HEK293 (cell line): ENCODE results near the gene B4GAT1.

Experiments
- HOXA7 ChIP-seq: sonication (generic); formaldehyde crosslinking; IDR thresholded peaks from 2 replicates; pipeline ENCODE4 v1.8.1; 2022; ENCODE audit warnings: missing genetic modification reagents, borderline replicate concordance
- KLF8 ChIP-seq: fragments of 450-650 bp; formaldehyde crosslinking; IDR thresholded peaks from 2 replicates; pipeline ENCODE4 v1.5.1; 2016; ENCODE audit warnings: missing biosample characterization, missing genetic modification characterization
- ZEB2 ChIP-seq: fragments of 450-650 bp; formaldehyde crosslinking; IDR thresholded peaks from 2 replicates; pipeline ENCODE4 v1.5.1; 2016; ENCODE audit warnings: missing biosample characterization, missing genetic modification characterization
- ZNF302 ChIP-seq: fragments of 450-650 bp; formaldehyde crosslinking; IDR thresholded peaks from 2 replicates; pipeline ENCODE4 v1.5.1; 2016; ENCODE audit warnings: missing biosample characterization, missing genetic modification characterization, low read depth
- ZNF501 ChIP-seq: fragments of 450-650 bp; formaldehyde crosslinking; IDR thresholded peaks from 2 replicates; pipeline ENCODE4 v1.5.1; 2016; ENCODE audit warnings: missing biosample characterization, missing genetic modification characterization
- ZNF654 ChIP-seq: fragments of 450-650 bp; formaldehyde crosslinking; IDR thresholded peaks from 2 replicates; pipeline ENCODE4 v1.5.1; 2016; ENCODE audit warnings: low read depth, missing biosample characterization, missing genetic modification characterization
- ZNF776 ChIP-seq: fragments of 450-650 bp; formaldehyde crosslinking; IDR thresholded peaks from 2 replicates; pipeline ENCODE4 v1.5.0; 2017; ENCODE audit warnings: missing biosample characterization, missing genetic modification characterization, borderline replicate concordance
- TF ChIP-seq, protein P1 (sequence below): fragments of 450-650 bp; formaldehyde crosslinking; IDR thresholded peaks from 2 replicates; pipeline ENCODE4 v1.5.1; 2016; ENCODE audit warnings: missing biosample characterization, missing genetic modification characterization
- TF ChIP-seq, protein P2 (sequence below): fragments of 450-650 bp; formaldehyde crosslinking; IDR thresholded peaks from 2 replicates; pipeline ENCODE4 v1.5.1; 2016; ENCODE audit warnings: missing biosample characterization, missing genetic modification characterization
- TF ChIP-seq, protein P3 (sequence below): fragments of 450-650 bp; formaldehyde crosslinking; IDR thresholded peaks from 2 replicates; pipeline ENCODE4 v1.5.1; 2016; ENCODE audit warnings: missing biosample characterization, missing genetic modification characterization, borderline replicate concordance
- TF ChIP-seq, protein P4 (sequence below): fragments of 450-650 bp; formaldehyde crosslinking; IDR thresholded peaks from 2 replicates; pipeline ENCODE4 v1.5.1; 2016; ENCODE audit warnings: missing biosample characterization, missing genetic modification characterization

DNA sequence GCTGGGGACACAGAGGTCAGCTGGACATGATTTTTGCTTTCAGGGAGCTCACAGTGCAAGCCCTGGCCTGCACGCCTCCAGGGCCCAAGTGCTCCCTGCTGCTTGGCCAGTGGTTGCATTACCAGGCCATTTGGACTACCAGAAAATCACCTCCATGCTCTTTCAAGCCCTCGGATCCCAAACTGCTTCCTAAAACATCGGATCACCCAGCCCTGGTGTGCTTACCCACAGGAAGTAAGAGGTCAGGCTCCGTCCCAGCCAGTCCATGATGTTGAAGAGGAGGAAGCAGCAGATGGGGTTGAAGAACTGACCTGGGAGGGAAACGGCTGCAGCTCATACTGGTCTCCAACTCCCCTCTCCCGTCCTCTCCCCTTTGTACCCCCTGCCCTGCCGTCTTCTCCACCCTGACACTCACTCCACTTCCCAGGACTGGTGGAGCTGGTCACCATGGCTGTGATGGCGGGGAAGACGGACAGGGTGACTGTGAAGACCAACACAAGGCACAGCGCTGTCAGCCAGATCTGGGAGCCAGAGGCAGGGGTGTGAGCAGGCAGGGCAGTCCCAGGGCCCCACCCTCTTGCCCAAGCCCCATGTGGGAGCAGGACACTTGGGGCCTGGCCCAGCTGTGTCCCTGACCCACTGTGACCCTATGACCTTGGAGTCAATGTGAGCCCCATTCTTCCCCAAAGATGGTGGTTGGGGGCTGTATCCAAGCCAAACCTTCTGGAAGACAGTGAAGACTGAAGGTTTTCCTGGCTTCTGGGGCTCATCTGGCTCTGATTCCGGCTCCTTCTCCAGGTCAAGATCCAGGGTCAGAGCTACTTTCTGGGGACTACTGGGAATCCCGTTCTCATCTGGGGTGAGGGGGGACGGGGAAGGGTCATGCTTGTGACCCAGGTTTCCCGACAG is 18.5 kb upstream of the B4GAT1 start:
- no peak for TF ChIP-seq ZNF501 (tag by site-specific recombination)
- TF ChIP-seq, protein P1, sequence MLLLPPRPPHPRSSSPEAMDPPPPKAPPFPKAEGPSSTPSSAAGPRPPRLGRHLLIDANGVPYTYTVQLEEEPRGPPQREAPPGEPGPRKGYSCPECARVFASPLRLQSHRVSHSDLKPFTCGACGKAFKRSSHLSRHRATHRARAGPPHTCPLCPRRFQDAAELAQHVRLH (tag by site-specific recombination) = no peak
- TF ChIP-seq ZNF654 (tag by site-specific recombination) = no peak
- TF ChIP-seq ZNF302 = no peak
- TF ChIP-seq KLF8 (tag by site-specific recombination) = no peak
- TF ChIP-seq, protein P2, sequence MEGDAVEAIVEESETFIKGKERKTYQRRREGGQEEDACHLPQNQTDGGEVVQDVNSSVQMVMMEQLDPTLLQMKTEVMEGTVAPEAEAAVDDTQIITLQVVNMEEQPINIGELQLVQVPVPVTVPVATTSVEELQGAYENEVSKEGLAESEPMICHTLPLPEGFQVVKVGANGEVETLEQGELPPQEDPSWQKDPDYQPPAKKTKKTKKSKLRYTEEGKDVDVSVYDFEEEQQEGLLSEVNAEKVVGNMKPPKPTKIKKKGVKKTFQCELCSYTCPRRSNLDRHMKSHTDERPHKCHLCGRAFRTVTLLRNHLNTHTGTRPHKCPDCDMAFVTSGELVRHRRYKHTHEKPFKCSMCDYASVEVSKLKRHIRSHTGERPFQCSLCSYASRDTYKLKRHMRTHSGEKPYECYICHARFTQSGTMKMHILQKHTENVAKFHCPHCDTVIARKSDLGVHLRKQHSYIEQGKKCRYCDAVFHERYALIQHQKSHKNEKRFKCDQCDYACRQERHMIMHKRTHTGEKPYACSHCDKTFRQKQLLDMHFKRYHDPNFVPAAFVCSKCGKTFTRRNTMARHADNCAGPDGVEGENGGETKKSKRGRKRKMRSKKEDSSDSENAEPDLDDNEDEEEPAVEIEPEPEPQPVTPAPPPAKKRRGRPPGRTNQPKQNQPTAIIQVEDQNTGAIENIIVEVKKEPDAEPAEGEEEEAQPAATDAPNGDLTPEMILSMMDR (tag by site-specific recombination) = no peak
- no peak for TF ChIP-seq ZNF776 (tag by site-specific recombination)
- TF ChIP-seq, protein P3, sequence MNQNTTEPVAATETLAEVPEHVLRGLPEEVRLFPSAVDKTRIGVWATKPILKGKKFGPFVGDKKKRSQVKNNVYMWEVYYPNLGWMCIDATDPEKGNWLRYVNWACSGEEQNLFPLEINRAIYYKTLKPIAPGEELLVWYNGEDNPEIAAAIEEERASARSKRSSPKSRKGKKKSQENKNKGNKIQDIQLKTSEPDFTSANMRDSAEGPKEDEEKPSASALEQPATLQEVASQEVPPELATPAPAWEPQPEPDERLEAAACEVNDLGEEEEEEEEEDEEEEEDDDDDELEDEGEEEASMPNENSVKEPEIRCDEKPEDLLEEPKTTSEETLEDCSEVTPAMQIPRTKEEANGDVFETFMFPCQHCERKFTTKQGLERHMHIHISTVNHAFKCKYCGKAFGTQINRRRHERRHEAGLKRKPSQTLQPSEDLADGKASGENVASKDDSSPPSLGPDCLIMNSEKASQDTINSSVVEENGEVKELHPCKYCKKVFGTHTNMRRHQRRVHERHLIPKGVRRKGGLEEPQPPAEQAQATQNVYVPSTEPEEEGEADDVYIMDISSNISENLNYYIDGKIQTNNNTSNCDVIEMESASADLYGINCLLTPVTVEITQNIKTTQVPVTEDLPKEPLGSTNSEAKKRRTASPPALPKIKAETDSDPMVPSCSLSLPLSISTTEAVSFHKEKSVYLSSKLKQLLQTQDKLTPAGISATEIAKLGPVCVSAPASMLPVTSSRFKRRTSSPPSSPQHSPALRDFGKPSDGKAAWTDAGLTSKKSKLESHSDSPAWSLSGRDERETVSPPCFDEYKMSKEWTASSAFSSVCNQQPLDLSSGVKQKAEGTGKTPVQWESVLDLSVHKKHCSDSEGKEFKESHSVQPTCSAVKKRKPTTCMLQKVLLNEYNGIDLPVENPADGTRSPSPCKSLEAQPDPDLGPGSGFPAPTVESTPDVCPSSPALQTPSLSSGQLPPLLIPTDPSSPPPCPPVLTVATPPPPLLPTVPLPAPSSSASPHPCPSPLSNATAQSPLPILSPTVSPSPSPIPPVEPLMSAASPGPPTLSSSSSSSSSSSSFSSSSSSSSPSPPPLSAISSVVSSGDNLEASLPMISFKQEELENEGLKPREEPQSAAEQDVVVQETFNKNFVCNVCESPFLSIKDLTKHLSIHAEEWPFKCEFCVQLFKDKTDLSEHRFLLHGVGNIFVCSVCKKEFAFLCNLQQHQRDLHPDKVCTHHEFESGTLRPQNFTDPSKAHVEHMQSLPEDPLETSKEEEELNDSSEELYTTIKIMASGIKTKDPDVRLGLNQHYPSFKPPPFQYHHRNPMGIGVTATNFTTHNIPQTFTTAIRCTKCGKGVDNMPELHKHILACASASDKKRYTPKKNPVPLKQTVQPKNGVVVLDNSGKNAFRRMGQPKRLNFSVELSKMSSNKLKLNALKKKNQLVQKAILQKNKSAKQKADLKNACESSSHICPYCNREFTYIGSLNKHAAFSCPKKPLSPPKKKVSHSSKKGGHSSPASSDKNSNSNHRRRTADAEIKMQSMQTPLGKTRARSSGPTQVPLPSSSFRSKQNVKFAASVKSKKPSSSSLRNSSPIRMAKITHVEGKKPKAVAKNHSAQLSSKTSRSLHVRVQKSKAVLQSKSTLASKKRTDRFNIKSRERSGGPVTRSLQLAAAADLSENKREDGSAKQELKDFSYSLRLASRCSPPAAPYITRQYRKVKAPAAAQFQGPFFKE = no peak
- TF ChIP-seq, protein P4, sequence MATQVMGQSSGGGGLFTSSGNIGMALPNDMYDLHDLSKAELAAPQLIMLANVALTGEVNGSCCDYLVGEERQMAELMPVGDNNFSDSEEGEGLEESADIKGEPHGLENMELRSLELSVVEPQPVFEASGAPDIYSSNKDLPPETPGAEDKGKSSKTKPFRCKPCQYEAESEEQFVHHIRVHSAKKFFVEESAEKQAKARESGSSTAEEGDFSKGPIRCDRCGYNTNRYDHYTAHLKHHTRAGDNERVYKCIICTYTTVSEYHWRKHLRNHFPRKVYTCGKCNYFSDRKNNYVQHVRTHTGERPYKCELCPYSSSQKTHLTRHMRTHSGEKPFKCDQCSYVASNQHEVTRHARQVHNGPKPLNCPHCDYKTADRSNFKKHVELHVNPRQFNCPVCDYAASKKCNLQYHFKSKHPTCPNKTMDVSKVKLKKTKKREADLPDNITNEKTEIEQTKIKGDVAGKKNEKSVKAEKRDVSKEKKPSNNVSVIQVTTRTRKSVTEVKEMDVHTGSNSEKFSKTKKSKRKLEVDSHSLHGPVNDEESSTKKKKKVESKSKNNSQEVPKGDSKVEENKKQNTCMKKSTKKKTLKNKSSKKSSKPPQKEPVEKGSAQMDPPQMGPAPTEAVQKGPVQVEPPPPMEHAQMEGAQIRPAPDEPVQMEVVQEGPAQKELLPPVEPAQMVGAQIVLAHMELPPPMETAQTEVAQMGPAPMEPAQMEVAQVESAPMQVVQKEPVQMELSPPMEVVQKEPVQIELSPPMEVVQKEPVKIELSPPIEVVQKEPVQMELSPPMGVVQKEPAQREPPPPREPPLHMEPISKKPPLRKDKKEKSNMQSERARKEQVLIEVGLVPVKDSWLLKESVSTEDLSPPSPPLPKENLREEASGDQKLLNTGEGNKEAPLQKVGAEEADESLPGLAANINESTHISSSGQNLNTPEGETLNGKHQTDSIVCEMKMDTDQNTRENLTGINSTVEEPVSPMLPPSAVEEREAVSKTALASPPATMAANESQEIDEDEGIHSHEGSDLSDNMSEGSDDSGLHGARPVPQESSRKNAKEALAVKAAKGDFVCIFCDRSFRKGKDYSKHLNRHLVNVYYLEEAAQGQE (tag by site-specific recombination) = no peak
- TF ChIP-seq ZEB2 = no peak
- no peak for TF ChIP-seq HOXA7 (CRISPR knock-in tag)
